ENCODE results near the gene MIER2.

DNA sequence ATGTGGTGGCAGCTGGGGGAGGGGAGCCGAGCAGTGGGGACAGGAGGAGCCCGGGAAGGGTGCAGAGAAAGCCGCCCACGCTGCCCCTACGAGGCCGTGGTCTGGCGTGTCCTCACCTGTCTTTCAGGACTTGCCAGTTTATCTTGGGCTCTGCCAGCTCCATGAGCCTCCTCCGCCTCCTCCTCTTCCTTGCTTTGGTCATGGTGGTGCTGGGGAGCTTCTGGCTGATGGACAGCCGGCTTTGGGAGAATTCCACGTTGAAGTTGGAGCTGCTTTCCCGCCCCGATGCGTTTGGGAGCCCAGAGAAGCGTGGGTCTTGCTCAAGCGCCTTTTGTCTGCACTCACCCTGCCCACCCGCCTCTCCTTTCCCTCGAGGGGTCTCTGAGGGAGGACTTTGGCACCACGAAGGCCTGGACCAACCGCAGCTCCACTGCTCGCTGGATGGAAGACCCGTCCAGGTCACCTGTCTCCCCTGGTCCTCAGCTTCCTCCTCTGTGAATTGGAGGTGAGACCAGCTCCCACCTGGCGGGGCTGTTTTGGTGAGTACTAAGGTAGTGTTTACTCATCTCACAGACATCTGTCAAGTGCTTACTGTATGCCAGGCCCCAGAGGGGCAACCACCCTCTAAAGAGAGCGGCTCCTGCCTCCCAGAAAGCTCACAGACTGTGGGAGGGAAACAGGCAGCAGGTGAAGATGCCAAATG lies 29.7 kb upstream of the MIER2 start:
- no peak for TF ChIP-seq EP300 (IDR thresholded peaks at IDR 0.05)
- no peak for TF ChIP-seq POLR2AphosphoS5 (IDR thresholded peaks at IDR 0.05)

Measured in sigmoid colon (tissue), 4 donors.